Upper lobe of left lung (tissue), 6 donors: ENCODE data around the gene ZFPL1. TPM values are rescaled to one million over a fixed set of nuclear protein-coding genes. Genes with fewer than 3 reads are reported as not detected.

Experiments used
- ATAC-seq, 2 donors: fragments of 200-7000 bp; cut with Tn5 transposase; one replicate each; pipeline ENCODE4 v1.9.1; 2022; ENCODE audit warnings: mild to moderate bottlenecking in 2 of 2, moderate library complexity in 2 of 2; ENCODE audit not compliant: low FRiP score in 2 of 2
- DNase-seq, 2 donors: peaks; one replicate each; pipeline ENCODE4 v3.0.0-alpha.2; 2019 to 2020
- H3K27ac ChIP-seq, 4 donors: fragments of 200-600 bp; sonication (generic); one replicate each; pipeline ENCODE4 v1.5.1; 2016 to 2019
- H3K27me3 ChIP-seq, 4 donors: fragments of 200-600 bp; sonication (generic); one replicate each; pipeline ENCODE4 v1.5.1; 2017 to 2019
- H3K36me3 ChIP-seq, 4 donors: fragments of 200-600 bp; sonication (generic); one replicate each; pipeline ENCODE4 v1.5.1; 2016 to 2019
- H3K4me1 ChIP-seq, 4 donors: fragments of 200-600 bp; sonication (generic); one replicate each; pipeline ENCODE4 v1.5.1; 2018 to 2019
- H3K4me3 ChIP-seq, 4 donors: fragments of 200-600 bp; sonication (generic); one replicate each; pipeline ENCODE4 v1.5.1; 2017 to 2019; ENCODE audit warnings: mild to moderate bottlenecking in 2 of 4, moderate library complexity in 1 of 4
- H3K9me3 ChIP-seq, 4 donors: fragments of 200-600 bp; sonication (generic); one replicate each; pipeline ENCODE4 v1.5.1; 2018 to 2019
- EP300 ChIP-seq, 4 donors: sonication (generic); formaldehyde crosslinking; IDR thresholded peaks; one replicate each; pipeline ENCODE4 v1.5.1; 2017; ENCODE audit warnings: antibody characterized with exemption in 4 of 4, control low read depth in 2 of 4
- POLR2A ChIP-seq, 4 donors: fragments of 450-650 bp; IDR thresholded peaks; one replicate each; pipeline ENCODE4 v1.5.1; 2016 to 2017; ENCODE audit warnings: antibody characterized with exemption in 4 of 4, mild to moderate bottlenecking in 2 of 4
- POLR2AphosphoS5 ChIP-seq, 2 donors: sonication (generic); formaldehyde crosslinking; IDR thresholded peaks; one replicate each; pipeline ENCODE4 v1.5.1; 2017; ENCODE audit warnings: antibody characterized with exemption in 2 of 2
- WGBS, 2 donors: methylation state at CpG; one replicate each; pipeline ENCODE4 v1.1.5; 2017 to 2018; 5-methylcytosine and 5-hydroxymethylcytosine counted together
- total RNA-seq, 6 donors: library from RNA; depleted of rRNA in 4 of 6; stranded (reverse); fragments of >200 nt in 4 of 6; gene quantifications; one replicate each; pipeline versions ENCODE4 v1.1.0 to v1.2.1, GENCODE V29; 2016 to 2021
- TF ChIP-seq, protein P1 (sequence below), 6 experiments: fragments of 450-650 bp in 4 of 6; fragments of 200-600 bp in 2 of 6; sonication (generic) in 2 of 6; IDR thresholded peaks; one replicate each; pipeline ENCODE4 v1.5.1; 2016 to 2019; ENCODE audit warnings: antibody characterized with exemption in 6 of 6
- donor health status: DM: no; HTN: no; CAD: no; lungs with moderate emphysema.
- donor health status: DM: no; HTN: yes; CAD: no; lungs with severe emphysema.

The ZFPL1 gene
- total RNA-seq, 6 donors from 2014 or later = 21.4 to 39.8 (median 34.6) TPM

DNA sequence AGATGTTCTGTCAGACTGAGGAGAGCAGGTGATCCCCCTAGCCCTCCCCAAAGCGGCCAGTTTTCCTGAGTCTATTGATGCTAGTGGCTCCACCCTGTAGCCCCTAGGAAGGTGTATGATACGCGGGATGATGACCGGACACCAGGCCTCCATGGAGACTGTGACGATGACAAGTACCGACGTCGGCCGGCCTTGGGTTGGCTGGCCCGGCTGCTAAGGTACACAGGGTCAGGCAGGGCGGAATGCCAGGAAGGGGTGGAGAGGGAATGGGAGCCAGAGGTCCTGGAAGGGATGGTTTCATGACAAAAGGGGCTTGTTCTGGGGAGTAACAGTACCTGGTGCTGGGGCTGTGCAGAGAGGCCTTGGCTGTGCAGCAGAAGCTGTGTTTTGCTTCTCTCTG lies 3.2 kb downstream of the ZFPL1 start:
- H3K36me3 ChIP-seq = peaks cover 8 to 46% (median 33%) of the 10 kb centered on the region in 4 donors
- 82 to 91% methylated on average over 6 to 11 of the region's 11 CpGs for WGBS, 2 donors
- no peaks in the 10 kb centered on the region for H3K9me3 ChIP-seq
- H3K27ac ChIP-seq = no peak overlapping the region
- H3K27me3 ChIP-seq = no peaks in the 10 kb centered on the region
- ATAC-seq (no peak), DNase-seq (peak in 1 of 2 donors; percentile 59)
- TF ChIP-seq, protein P1, sequence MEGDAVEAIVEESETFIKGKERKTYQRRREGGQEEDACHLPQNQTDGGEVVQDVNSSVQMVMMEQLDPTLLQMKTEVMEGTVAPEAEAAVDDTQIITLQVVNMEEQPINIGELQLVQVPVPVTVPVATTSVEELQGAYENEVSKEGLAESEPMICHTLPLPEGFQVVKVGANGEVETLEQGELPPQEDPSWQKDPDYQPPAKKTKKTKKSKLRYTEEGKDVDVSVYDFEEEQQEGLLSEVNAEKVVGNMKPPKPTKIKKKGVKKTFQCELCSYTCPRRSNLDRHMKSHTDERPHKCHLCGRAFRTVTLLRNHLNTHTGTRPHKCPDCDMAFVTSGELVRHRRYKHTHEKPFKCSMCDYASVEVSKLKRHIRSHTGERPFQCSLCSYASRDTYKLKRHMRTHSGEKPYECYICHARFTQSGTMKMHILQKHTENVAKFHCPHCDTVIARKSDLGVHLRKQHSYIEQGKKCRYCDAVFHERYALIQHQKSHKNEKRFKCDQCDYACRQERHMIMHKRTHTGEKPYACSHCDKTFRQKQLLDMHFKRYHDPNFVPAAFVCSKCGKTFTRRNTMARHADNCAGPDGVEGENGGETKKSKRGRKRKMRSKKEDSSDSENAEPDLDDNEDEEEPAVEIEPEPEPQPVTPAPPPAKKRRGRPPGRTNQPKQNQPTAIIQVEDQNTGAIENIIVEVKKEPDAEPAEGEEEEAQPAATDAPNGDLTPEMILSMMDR (IDR thresholded peaks at IDR 0.05) = no peak
- TF ChIP-seq POLR2AphosphoS5 (IDR thresholded peaks at IDR 0.05) (no peak), EP300 (IDR thresholded peaks at IDR 0.05) (no peak), POLR2A (IDR thresholded peaks at IDR 0.05) (no peak)
- H3K4me1 ChIP-seq = peaks cover 15 to 24% (median 19%) of the 10 kb centered on the region in 4 donors
- H3K4me3 ChIP-seq = no peak overlapping the region

DNA sequence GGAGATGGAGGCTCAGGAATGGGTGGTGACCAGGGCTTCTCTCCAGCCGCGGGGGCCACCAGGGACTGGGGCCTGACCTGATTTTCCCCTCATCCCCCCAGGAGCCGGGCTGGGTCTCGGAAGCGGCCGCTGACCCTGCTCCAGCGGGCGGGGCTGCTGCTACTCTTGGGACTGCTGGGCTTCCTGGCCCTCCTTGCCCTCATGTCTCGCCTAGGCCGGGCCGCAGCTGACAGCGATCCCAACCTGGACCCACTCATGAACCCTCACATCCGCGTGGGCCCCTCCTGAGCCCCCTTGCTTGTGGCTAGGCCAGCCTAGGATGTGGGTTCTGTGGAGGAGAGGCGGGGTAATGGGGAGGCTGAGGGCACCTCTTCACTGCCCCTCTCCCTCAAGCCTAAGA lies 3.8 kb downstream of the ZFPL1 start:
- ATAC-seq (no peak), DNase-seq (peak in 1 of 2 donors; percentile 77)
- peaks cover 15 to 24% (median 19%) of the 10 kb centered on the region in 4 donors for H3K4me1 ChIP-seq
- no peak overlapping the region for H3K27ac ChIP-seq
- TF ChIP-seq POLR2AphosphoS5 (IDR thresholded peaks at IDR 0.05) (no peak), POLR2A (IDR thresholded peaks at IDR 0.05) (no peak), EP300 (IDR thresholded peaks at IDR 0.05) (no peak)
- TF ChIP-seq, protein P1 (IDR thresholded peaks at IDR 0.05) = no peak
- H3K4me3 ChIP-seq = no peak overlapping the region
- H3K9me3 ChIP-seq = no peaks in the 10 kb centered on the region
- WGBS, 2 donors = 90 to 95% methylated on average over 2 to 15 of the region's 15 CpGs
- no peaks in the 10 kb centered on the region for H3K27me3 ChIP-seq
- peaks cover 8 to 46% (median 33%) of the 10 kb centered on the region in 4 donors for H3K36me3 ChIP-seq

DNA sequence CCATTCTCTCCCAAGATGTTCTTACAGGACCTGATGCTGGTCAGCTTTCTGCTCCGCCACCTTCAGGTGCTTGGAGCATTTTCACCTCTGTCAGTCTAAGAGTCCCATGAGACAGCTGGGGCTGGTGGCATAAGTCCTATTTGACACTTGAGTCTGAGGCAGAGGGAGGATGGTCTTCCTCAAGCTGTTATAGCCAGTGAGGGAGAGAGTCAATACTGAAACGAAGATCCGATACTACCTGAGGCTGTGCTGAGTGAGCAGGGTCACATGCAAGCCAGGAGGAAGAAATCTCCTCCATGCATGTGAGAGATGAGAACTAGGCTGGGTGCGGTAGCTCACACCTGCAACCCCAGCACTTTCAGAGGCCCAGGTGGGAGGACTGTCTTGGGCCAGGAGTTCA lies 5.6 kb downstream of the ZFPL1 start:
- WGBS, 2 donors = 88 to 94% methylated on average over 4 of the region's 4 CpGs
- ATAC-seq = no peak
- H3K27ac ChIP-seq = no peak overlapping the region

DNA sequence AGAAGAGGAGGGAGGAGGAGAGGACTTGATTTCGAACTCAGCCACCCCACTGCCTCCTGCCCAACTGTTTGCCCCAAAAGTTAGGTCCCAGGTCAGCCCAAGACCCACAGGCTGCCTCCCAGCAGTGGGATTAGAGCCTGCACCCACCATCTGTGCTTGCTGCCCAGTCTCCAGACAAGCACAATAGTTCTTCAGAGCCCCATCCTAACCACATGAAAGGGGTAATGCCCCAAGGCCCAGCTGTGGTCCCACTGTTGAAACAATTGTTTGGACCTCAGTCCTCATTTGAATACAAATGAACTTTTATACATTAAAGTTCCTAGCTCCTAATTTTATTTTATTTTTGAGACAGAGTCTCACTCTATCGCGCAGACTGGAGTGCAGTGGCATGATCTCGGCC lies 6.6 kb downstream of the ZFPL1 start:
- no peak for TF ChIP-seq POLR2A (IDR thresholded peaks at IDR 0.05)
- no peak for TF ChIP-seq POLR2AphosphoS5 (IDR thresholded peaks at IDR 0.05)
- TF ChIP-seq EP300 (IDR thresholded peaks at IDR 0.05) = no peak
- TF ChIP-seq, protein P1 (IDR thresholded peaks at IDR 0.05) = no peak
- Histone ChIP-seq H3K27me3 (no peaks in the 10 kb centered on the region), H3K4me3 (no peak overlapping the region), H3K4me1 (peaks cover 2 to 5% (median 2%) of the 10 kb centered on the region in 4 donors), H3K27ac (no peak overlapping the region), H3K36me3 (peaks cover 8 to 40% (median 33%) of the 10 kb centered on the region in 4 donors), H3K9me3 (no peaks in the 10 kb centered on the region)
- no peak for ATAC-seq
- DNase-seq = no peak
- WGBS, 2 donors = 90 to 99% methylated on average over 4 of the region's 4 CpGs

More for the DNA sequence above, 5.6 kb downstream of the ZFPL1 start:
- TF ChIP-seq POLR2A (IDR thresholded peaks at IDR 0.05) = no peak
- TF ChIP-seq EP300 (IDR thresholded peaks at IDR 0.05) = no peak
- TF ChIP-seq, protein P1 (IDR thresholded peaks at IDR 0.05) = no peak
- TF ChIP-seq POLR2AphosphoS5 (IDR thresholded peaks at IDR 0.05) = no peak
- Histone ChIP-seq H3K4me1 (peaks cover 8 to 11% (median 11%) of the 10 kb centered on the region in 4 donors), H3K9me3 (no peaks in the 10 kb centered on the region), H3K27me3 (no peaks in the 10 kb centered on the region), H3K36me3 (peaks cover 8 to 46% (median 33%) of the 10 kb centered on the region in 4 donors), H3K4me3 (no peak overlapping the region)
- no peak for DNase-seq

DNA sequence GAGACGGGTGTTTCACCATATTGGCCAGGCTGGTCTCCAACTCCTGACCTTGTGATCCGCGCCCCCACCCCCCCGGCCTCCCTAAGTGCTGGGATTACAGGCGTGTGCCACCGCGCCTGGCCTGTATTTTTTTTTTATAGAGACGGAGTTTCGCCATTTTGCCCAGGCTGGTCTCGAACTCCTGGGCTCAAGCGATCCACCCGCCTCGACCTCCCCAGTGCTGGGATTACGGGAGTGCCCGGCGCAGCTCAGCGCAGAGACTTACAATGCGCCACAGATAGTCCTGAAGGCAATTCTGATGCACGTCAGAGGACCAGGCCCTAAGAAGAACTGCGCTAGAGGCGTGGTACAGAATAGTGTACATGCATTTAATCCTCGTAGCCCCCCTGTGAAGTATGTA lies 11.4 kb downstream of the ZFPL1 start:
- DNase-seq (peak in 1 of 2 donors; percentile 58), ATAC-seq (no peak)
- Histone ChIP-seq H3K4me3 (peak overlapping the region in 3 of 4 donors; percentile 78 to 86 (median 79)), H3K4me1 (peaks cover 14 to 22% (median 16%) of the 10 kb centered on the region in 4 donors), H3K27ac (peak overlapping the region in 3 of 4 donors; percentile 88 to 93 (median 89)), H3K36me3 (peaks cover 0 to 14% (median 3%) of the 10 kb centered on the region in 4 donors), H3K9me3 (peaks cover 0 to 4% (median 0%) of the 10 kb centered on the region in 4 donors), H3K27me3 (no peaks in the 10 kb centered on the region)
- TF ChIP-seq, protein P1 (IDR thresholded peaks at IDR 0.05) = no peak
- no peak for TF ChIP-seq POLR2AphosphoS5 (IDR thresholded peaks at IDR 0.05)
- TF ChIP-seq POLR2A (IDR thresholded peaks at IDR 0.05) = no peak
- WGBS, 2 donors = 78 to 80% methylated on average over 22 of the region's 22 CpGs
